Astrocyte of the spinal cord (primary cell): ENCODE results near the gene MEA1.

Source experiments
- DNase-seq: peaks from one replicate; pipeline ENCODE4 v3.0.0; 2011; ENCODE audit warnings: low read depth, low spot score
- H3K4me3 ChIP-seq: 2 replicates; pipeline ENCODE4 v1.5.1; 2011; ENCODE audit warnings: low read depth, mild to moderate bottlenecking, low read length, moderate library complexity
- CTCF ChIP-seq: IDR thresholded peaks from 2 replicates; pipeline ENCODE4 v1.5.1; 2012; ENCODE audit warnings: low read depth, mild to moderate bottlenecking, low read length, inconsistent platforms
- in situ Hi-C: cut with HindIII; loops from 2 replicates; pipeline ENCODE4 v1.10.0; 2017; ENCODE audit warnings: low sequenced_read_pairs

MEA1 gene

GRCh38 chr6:43021270-43022047, 7.7 kb upstream of the MEA1 start, which contains the start of gene RRP36:
Gene RRP36, plus strand, starts transcription at chr6:43021623. Its CDS starts 32 bp downstream, at chr6:43021655.
- DNase-seq = peak; percentile 63
- in situ Hi-C loops = no loop called here
- H3K4me3 ChIP-seq = peak within 1 kb of the TSS; percentile 99
- no peak for TF ChIP-seq CTCF

- no peak for TF ChIP-seq CTCF
- peak overlapping the region; percentile 99 for H3K4me3 ChIP-seq
- in situ Hi-C loops = no loop called here
- no peak for DNase-seq
Observed at GRCh38 chr6:43020847-43021246, 7.1 kb upstream of the MEA1 start.

- in situ Hi-C loops = no loop called here
- no peak for TF ChIP-seq CTCF
- DNase-seq = no peak
- H3K4me3 ChIP-seq = no peak overlapping the region
Observed at GRCh38 chr6:43020052-43020705, 6.4 kb upstream of the MEA1 start.

DNA sequence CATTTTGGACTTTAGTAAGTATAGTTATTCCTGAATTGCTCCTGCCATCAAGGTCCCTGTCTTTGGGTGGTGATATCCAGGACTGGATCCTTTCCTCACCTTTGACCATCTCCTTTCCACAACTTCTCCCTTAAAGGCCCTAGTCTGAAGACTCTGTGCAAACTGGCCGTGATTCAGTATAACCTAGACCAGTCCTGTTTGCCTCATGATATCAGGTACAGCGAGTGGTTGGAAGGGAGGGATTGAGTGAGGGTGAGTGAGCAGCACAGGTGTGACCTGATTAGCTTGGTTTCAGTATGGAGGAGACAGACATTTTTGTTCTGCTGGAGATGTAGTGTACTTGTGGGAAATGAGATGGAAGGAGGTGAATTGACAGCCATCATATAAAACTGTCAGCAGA, 5.4 kb upstream of the MEA1 start:
- TF ChIP-seq CTCF = no peak
- in situ Hi-C loops = no loop called here
- no peak overlapping the region for H3K4me3 ChIP-seq
- DNase-seq = no peak

- H3K4me3 ChIP-seq = no peak overlapping the region
- in situ Hi-C loops = no loop called here
- TF ChIP-seq CTCF = no peak
- DNase-seq = no peak
Observed at GRCh38 chr6:43016943-43017334, 3.2 kb upstream of the MEA1 start.

GRCh38 chr6:43016176-43016942, 2.6 kb upstream of the MEA1 start:
- DNase-seq = no peak
- no peak for TF ChIP-seq CTCF
- no peak overlapping the region for H3K4me3 ChIP-seq
- in situ Hi-C loops = no loop called here
